Measurements from ENCODE around the gene TTLL7. TPM values are rescaled to one million over a fixed set of nuclear protein-coding genes. Genes with fewer than 3 reads are reported as not detected.
"Not testable (repeated sequence)": the region's sequence is repeated elsewhere in the genome, so short reads cannot be mapped to it uniquely, and the experiment has no call there.

Gene TTLL7
- total RNA-seq, 1 donor from 2014 or later: 8.6 TPM

DNA sequence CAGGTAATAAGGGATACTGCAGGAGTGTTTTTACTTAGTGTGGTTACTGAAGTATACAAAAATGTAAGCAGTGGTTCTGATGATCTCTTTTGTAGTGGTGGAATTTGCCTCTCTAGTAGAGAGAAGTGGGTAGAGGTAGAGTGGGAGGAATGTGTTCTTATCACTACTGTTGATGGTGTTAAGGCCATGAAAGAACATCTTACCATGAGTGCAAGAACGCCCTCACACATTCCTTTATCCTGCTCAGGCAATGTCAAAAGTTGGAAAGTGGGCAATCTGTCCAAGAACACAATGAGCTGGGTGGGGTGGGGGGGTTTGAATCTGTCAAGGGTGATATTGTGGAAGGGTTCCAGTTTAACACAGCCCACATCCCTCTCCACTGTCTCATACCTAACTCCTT lies 78.6 kb downstream of the TTLL7 start:
- H3K9me3 Mint-ChIP-seq (ENCODE audit: unreplicated experiment): no peaks in the 10 kb centered on the region
- no peak for DNase-seq (ENCODE audit: extremely low spot score, unreplicated experiment)
- H3K4me3 Mint-ChIP-seq (ENCODE audit: unreplicated experiment): no peak overlapping the region
- H3K4me1 Mint-ChIP-seq (ENCODE audit: unreplicated experiment): no peaks in the 10 kb centered on the region
- peaks cover 6% of the 10 kb centered on the region for H3K36me3 Mint-ChIP-seq (ENCODE audit: unreplicated experiment)
- no peaks in the 10 kb centered on the region for H3K27me3 Mint-ChIP-seq (ENCODE audit: unreplicated experiment)
- no peak overlapping the region for H3K27ac Mint-ChIP-seq (ENCODE audit: unreplicated experiment)
- TF ChIP-seq, protein P1, sequence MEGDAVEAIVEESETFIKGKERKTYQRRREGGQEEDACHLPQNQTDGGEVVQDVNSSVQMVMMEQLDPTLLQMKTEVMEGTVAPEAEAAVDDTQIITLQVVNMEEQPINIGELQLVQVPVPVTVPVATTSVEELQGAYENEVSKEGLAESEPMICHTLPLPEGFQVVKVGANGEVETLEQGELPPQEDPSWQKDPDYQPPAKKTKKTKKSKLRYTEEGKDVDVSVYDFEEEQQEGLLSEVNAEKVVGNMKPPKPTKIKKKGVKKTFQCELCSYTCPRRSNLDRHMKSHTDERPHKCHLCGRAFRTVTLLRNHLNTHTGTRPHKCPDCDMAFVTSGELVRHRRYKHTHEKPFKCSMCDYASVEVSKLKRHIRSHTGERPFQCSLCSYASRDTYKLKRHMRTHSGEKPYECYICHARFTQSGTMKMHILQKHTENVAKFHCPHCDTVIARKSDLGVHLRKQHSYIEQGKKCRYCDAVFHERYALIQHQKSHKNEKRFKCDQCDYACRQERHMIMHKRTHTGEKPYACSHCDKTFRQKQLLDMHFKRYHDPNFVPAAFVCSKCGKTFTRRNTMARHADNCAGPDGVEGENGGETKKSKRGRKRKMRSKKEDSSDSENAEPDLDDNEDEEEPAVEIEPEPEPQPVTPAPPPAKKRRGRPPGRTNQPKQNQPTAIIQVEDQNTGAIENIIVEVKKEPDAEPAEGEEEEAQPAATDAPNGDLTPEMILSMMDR (IDR thresholded peaks at IDR 0.05): no peak

DNA sequence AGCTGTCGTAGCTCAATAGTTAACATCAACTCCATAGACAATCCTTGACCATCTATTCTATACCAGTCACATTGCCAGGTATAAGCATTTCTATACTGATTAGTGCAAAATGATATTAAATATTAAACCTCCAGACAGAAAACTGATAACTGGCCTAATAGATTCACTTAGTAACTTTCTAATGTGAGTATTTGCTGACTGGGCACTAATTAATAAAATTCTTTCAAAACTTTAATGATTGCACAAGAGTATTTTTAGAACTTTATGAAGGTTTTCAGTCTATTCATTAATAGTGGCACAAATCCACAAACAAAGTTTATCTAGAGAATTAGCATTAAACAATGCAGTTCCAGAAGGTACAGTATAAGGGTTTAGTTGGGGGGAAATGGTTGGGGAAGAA lies 79.1 kb downstream of the TTLL7 start:
- Mint-ChIP-seq H3K9me3 (ENCODE audit: unreplicated experiment) (peaks cover 2% of the 10 kb centered on the region), H3K36me3 (ENCODE audit: unreplicated experiment) (peaks cover 8% of the 10 kb centered on the region), H3K27ac (ENCODE audit: unreplicated experiment) (no peak overlapping the region), H3K4me1 (ENCODE audit: unreplicated experiment) (no peaks in the 10 kb centered on the region), H3K27me3 (ENCODE audit: unreplicated experiment) (no peaks in the 10 kb centered on the region), H3K4me3 (ENCODE audit: unreplicated experiment) (no peak overlapping the region)
- TF ChIP-seq, protein P1 (IDR thresholded peaks at IDR 0.05): no peak
- DNase-seq (ENCODE audit: extremely low spot score, unreplicated experiment): no peak

DNA sequence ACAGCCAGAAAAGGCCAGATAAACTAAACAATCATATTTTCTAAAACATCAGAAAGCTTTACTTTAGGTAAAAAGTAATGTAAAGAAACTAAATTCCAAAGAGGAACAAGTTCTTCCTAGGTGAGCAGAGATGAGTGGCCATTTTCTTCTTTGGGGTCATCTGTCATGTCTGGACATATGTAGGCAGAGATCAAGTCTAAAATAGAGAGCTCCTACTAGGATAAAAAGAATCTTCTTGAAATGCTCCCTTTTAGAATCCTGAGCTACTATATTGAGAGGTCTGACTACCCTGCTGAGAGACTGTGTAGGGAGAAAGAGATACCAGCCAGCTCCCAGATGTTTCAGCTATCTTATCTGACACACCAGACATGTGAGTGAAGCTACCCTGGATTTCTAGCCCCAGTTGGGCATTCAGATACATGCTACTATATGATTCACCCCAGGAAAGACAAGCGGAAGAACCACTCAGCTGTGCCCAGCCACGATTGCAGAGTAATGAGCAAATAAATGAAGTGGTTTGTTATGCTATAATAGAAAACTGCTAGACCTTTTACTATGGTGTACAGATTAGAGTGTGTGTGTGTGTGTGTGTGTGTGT lies 80.1 kb downstream of the TTLL7 start:
- peaks cover 7% of the 10 kb centered on the region for H3K9me3 Mint-ChIP-seq (ENCODE audit: unreplicated experiment)
- DNase-seq (ENCODE audit: extremely low spot score, unreplicated experiment): no peak
- H3K27me3 Mint-ChIP-seq (ENCODE audit: unreplicated experiment): no peaks in the 10 kb centered on the region
- TF ChIP-seq, protein P1 (IDR thresholded peaks at IDR 0.05): no peak
- H3K4me3 Mint-ChIP-seq (ENCODE audit: unreplicated experiment): no peak overlapping the region
- no peak overlapping the region for H3K27ac Mint-ChIP-seq (ENCODE audit: unreplicated experiment)
- no peaks in the 10 kb centered on the region for H3K4me1 Mint-ChIP-seq (ENCODE audit: unreplicated experiment)
- H3K36me3 Mint-ChIP-seq (ENCODE audit: unreplicated experiment): peaks cover 12% of the 10 kb centered on the region

DNA sequence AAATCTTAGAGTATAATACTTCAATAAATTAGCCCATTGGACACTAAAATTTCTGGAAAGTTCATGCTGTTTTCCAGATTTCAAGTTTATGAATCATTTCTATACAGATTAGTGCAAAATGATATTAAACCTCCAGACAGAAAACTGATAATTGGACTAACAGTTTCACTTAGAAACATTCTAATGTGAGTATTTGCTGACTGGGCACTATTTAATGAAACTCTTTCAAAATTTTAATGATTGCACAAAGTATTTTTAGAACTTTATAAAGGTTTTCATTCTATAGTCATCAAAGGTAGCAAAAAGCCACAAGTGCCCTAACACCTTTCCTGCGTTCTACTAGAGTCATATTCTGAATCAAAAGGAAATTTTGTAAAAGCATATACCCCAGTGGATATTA lies 81.0 kb downstream of the TTLL7 start:
- DNase-seq (ENCODE audit: extremely low spot score, unreplicated experiment): no peak
- no peaks in the 10 kb centered on the region for H3K27me3 Mint-ChIP-seq (ENCODE audit: unreplicated experiment)
- peaks cover 12% of the 10 kb centered on the region for H3K36me3 Mint-ChIP-seq (ENCODE audit: unreplicated experiment)
- H3K9me3 Mint-ChIP-seq (ENCODE audit: unreplicated experiment): peaks cover 7% of the 10 kb centered on the region
- no peak overlapping the region for H3K27ac Mint-ChIP-seq (ENCODE audit: unreplicated experiment)
- TF ChIP-seq, protein P1 (IDR thresholded peaks at IDR 0.05): no peak
- no peak overlapping the region for H3K4me3 Mint-ChIP-seq (ENCODE audit: unreplicated experiment)
- no peaks in the 10 kb centered on the region for H3K4me1 Mint-ChIP-seq (ENCODE audit: unreplicated experiment)

DNA sequence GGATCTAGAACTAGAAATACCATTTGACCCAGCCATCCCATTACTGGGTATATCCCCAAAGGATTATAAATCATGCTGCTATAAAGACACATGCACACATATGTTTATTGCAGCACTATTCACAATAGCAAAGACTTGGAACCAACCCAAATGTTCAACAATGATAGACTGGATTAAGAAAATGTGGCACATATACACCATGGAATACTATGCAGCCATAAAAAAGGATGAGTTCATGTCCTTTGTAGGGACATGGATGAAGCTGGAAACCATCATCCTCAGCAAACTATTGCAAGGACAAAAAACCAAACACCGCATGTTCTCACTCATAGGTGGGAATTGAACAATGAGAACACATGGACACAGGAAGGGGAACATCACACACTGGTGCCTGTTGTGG lies 82.8 kb downstream of the TTLL7 start:
- not testable (repeated sequence) for H3K4me1 Mint-ChIP-seq (ENCODE audit: unreplicated experiment); DNase-seq (ENCODE audit: extremely low spot score, unreplicated experiment); H3K4me3 Mint-ChIP-seq (ENCODE audit: unreplicated experiment); H3K27ac Mint-ChIP-seq (ENCODE audit: unreplicated experiment); H3K27me3 Mint-ChIP-seq (ENCODE audit: unreplicated experiment); H3K9me3 Mint-ChIP-seq (ENCODE audit: unreplicated experiment)
- peaks cover 12% of the 10 kb centered on the region for H3K36me3 Mint-ChIP-seq (ENCODE audit: unreplicated experiment)

DNA sequence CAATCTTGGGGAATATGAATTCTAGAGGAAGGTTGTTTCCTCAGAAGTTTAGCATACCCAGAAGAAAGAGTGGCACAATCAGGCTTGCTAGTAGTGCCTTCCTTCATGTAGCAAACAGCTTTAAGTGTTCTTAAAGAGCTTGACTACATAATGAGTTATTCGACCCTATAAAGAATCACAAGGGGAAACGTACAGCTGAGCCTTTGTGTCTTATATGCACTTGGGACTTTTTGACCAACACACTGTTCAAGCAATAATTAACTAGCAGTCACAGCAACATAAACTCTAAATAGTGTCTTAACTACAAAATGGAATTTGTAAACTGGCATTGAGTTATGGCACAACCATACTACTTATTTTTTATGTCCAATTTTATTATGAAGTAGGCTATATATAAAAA lies 86.1 kb downstream of the TTLL7 start:
- Mint-ChIP-seq H3K4me3 (ENCODE audit: unreplicated experiment) (no peak overlapping the region), H3K36me3 (ENCODE audit: unreplicated experiment) (peaks cover 8% of the 10 kb centered on the region), H3K9me3 (ENCODE audit: unreplicated experiment) (peaks cover 7% of the 10 kb centered on the region), H3K27me3 (ENCODE audit: unreplicated experiment) (no peaks in the 10 kb centered on the region), H3K4me1 (ENCODE audit: unreplicated experiment) (no peaks in the 10 kb centered on the region), H3K27ac (ENCODE audit: unreplicated experiment) (no peak overlapping the region)
- TF ChIP-seq, protein P1 (IDR thresholded peaks at IDR 0.05): no peak
- no peak for DNase-seq (ENCODE audit: extremely low spot score, unreplicated experiment)
